Activated T-cell treated with anti-CD3 and anti-CD28 coated beads, Interleukin-2, amount 50 U/mL, for 72 hours (primary cell): ENCODE data around the gene IGFBP6. TPM values are rescaled to one million over a fixed set of nuclear protein-coding genes. Genes with fewer than 3 reads are reported as not detected.

Source experiments
- ATAC-seq, 2 donors: fragments of 150-1000 bp; cut with Tn5 transposase; replicated peaks in 1 of 2; 2 replicates each; pipeline ENCODE4 v1.10.0; 2021; ENCODE audit warnings: moderate library complexity in 2 of 2, mild to moderate bottlenecking in 1 of 2
- DNase-seq, 2 donors: peaks; one replicate each; pipeline ENCODE4 v3.0.0; 2021 to 2022; ENCODE audit warnings: mixed read lengths in 1 of 2
- H3K27ac Mint-ChIP-seq: one replicate; pipeline ENCODE4 v1.8.0; 2022; ENCODE audit warnings: mild to moderate bottlenecking, moderate library complexity, mixed read lengths
- H3K27me3 Mint-ChIP-seq: one replicate; pipeline ENCODE4 v1.8.0; 2022; ENCODE audit warnings: low read depth, mixed read lengths
- H3K36me3 Mint-ChIP-seq, 2 donors: one replicate each; pipeline ENCODE4 v1.8.0; 2022; ENCODE audit warnings: mixed read lengths in 2 of 2, mild to moderate bottlenecking in 1 of 2; ENCODE audit not compliant: insufficient read depth in 2 of 2
- H3K4me1 Mint-ChIP-seq: one replicate; pipeline ENCODE4 v1.8.0; 2022; ENCODE audit warnings: low read depth, mixed read lengths
- H3K4me3 Mint-ChIP-seq, 2 donors: one replicate each; pipeline ENCODE4 v1.8.0; 2022; ENCODE audit warnings: mild to moderate bottlenecking in 2 of 2, mixed read lengths in 2 of 2, moderate library complexity in 2 of 2
- H3K9me3 Mint-ChIP-seq, 2 donors: one replicate each; pipeline ENCODE4 v1.8.0; 2022; ENCODE audit warnings: mixed read lengths in 2 of 2
- total RNA-seq, 2 donors: library from RNA; stranded (reverse); gene quantifications; one replicate each; pipeline ENCODE4 v1.2.3, GENCODE V29; 2022

IGFBP6 gene
- total RNA-seq, 2 donors from 2014 or later = 5.7 to 9.2 TPM

DNA sequence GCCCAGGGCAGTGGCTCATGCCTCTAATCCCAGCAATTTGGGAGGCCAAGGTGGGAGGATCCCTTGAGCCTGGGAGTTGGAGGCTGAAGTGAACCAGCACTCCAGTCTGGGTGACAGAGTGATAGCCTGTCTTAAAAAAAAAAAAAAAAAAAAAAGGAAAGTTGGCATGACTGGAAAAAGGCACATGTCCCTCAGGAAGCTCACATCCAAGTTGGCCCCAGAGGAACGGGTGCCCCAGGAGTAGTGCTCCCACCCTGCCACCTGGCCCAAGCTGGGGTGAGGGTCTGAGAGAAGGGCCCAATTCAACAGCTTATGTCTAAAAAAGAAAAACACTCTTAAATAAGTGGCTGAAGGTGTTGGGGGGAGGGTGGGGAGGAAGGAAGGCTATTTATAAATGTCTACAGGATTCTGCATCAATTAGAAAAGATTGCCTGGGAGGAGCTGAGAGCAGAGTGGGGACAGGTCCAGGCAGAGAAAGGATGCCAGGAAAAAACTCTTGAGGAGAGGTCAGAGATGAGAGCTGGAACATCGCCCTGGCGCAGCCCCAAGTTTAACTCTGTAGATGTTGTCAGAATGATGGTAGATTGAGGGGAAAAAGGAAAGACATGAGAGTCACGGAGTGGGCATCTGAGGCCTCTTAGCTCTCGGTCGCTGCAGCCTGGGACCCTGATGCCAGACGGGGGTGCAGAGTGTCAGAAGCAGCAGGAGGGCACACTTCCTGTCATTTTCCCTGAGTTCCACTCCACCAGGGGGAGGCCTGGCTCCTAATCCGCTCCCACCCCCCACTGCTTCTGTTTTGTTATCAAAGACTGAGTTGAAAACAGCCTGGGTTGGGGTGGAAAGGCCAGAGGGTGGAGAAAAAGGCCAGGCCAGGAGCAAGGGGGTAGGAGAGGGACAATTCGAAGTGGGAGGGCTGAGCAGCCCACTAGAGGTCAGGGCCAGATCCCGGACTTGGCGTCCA is 25.6 kb upstream of the IGFBP6 start:
- Mint-ChIP-seq H3K36me3 (peaks cover 0 to 3% of the 10 kb centered on the region in 2 donors), H3K9me3 (no peaks in the 10 kb centered on the region), H3K27me3 (no peaks in the 10 kb centered on the region), H3K27ac (peak overlapping the region; percentile 18), H3K4me1 (peaks cover 19% of the 10 kb centered on the region), H3K4me3 (no peak overlapping the region)
- ATAC-seq (no peak), DNase-seq (no peak)

GRCh38 chr12:53073881-53074280 is 23.6 kb upstream of the IGFBP6 start:
- Mint-ChIP-seq H3K4me3 (no peak overlapping the region), H3K27me3 (no peaks in the 10 kb centered on the region), H3K9me3 (no peaks in the 10 kb centered on the region), H3K4me1 (peaks cover 33% of the 10 kb centered on the region), H3K27ac (no peak overlapping the region), H3K36me3 (peaks cover 2 to 4% of the 10 kb centered on the region in 2 donors)
- DNase-seq (no peak), ATAC-seq (no peak)

DNA sequence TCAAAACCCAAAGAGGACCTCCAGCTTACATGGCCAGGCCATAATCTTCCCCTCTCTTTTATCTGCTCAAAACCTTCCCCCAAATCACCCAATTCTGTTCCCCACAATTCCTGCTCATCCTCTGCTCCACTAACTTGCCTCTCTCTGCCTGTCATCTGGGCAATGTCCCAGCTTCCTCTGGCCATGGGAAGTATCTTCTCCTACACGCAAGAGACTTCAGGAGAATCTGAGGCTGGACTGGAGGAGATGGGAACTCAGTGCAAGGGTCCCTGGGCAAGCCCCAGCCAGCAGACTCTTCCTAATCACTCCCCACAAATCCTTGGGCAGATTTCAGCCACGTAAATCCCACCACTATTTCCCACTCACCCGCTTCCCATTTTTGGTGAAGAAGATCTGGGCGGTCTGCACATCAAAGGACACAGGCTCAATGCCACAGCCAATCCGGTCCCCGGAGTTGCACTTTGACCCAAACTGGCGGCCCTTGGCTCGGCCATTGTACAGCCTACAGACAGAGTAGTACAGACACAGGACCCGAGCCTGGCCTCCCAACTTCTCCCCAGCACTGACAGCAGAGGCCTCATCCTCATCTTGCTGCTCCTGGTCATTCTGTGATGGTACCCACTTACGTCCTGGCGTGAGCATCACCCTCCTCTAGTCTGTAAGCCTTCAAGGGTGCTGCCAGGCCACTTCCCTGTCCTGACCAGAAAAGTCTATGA is 23.0 kb upstream of the IGFBP6 start:
- H3K27me3 Mint-ChIP-seq = no peaks in the 10 kb centered on the region
- ATAC-seq (no peak), DNase-seq (no peak)
- no peak overlapping the region for H3K4me3 Mint-ChIP-seq
- peak overlapping the region; percentile 2 for H3K27ac Mint-ChIP-seq
- H3K4me1 Mint-ChIP-seq = peaks cover 33% of the 10 kb centered on the region
- H3K9me3 Mint-ChIP-seq = no peaks in the 10 kb centered on the region
- peaks cover 2 to 4% of the 10 kb centered on the region in 2 donors for H3K36me3 Mint-ChIP-seq

- no peak for ATAC-seq
Measured at GRCh38 chr12:53074999-53075370, 22.5 kb upstream of the IGFBP6 start.

GRCh38 chr12:53076461-53076860 is 21.0 kb upstream of the IGFBP6 start:
- Mint-ChIP-seq H3K4me1 (peaks cover 48% of the 10 kb centered on the region), H3K9me3 (no peaks in the 10 kb centered on the region), H3K27ac (peak overlapping the region; percentile 17), H3K36me3 (peaks cover 2 to 4% of the 10 kb centered on the region in 2 donors), H3K27me3 (no peaks in the 10 kb centered on the region), H3K4me3 (no peak overlapping the region)
- ATAC-seq = no peak
- no peak for DNase-seq

More at GRCh38 chr12:53074999-53075370, 22.5 kb upstream of the IGFBP6 start:
- no peak overlapping the region for H3K27ac Mint-ChIP-seq
- H3K27me3 Mint-ChIP-seq = no peaks in the 10 kb centered on the region
- H3K9me3 Mint-ChIP-seq = no peaks in the 10 kb centered on the region
- DNase-seq = no peak
- H3K4me3 Mint-ChIP-seq = no peak overlapping the region
- peaks cover 2 to 4% of the 10 kb centered on the region in 2 donors for H3K36me3 Mint-ChIP-seq
- H3K4me1 Mint-ChIP-seq = peaks cover 38% of the 10 kb centered on the region

- Mint-ChIP-seq H3K4me3 (peak overlapping the region in 1 of 2 donors; percentile 74), H3K27ac (no peak overlapping the region), H3K4me1 (peaks cover 44% of the 10 kb centered on the region), H3K27me3 (no peaks in the 10 kb centered on the region), H3K36me3 (peaks cover 2 to 4% of the 10 kb centered on the region in 2 donors), H3K9me3 (no peaks in the 10 kb centered on the region)
- DNase-seq = no peak
- no peak for ATAC-seq
Measured at GRCh38 chr12:53077030-53077429, 20.4 kb upstream of the IGFBP6 start.

- Mint-ChIP-seq H3K27me3 (no peaks in the 10 kb centered on the region), H3K4me3 (peak overlapping the region; percentile 74 to 92), H3K27ac (peak overlapping the region; percentile 75), H3K36me3 (peaks cover 1 to 2% of the 10 kb centered on the region in 2 donors), H3K4me1 (peaks cover 51% of the 10 kb centered on the region), H3K9me3 (no peaks in the 10 kb centered on the region)
- DNase-seq (no peak), ATAC-seq (peak; percentile 5 to 11)
Measured at GRCh38 chr12:53078425-53079225, 18.8 kb upstream of the IGFBP6 start.

DNA sequence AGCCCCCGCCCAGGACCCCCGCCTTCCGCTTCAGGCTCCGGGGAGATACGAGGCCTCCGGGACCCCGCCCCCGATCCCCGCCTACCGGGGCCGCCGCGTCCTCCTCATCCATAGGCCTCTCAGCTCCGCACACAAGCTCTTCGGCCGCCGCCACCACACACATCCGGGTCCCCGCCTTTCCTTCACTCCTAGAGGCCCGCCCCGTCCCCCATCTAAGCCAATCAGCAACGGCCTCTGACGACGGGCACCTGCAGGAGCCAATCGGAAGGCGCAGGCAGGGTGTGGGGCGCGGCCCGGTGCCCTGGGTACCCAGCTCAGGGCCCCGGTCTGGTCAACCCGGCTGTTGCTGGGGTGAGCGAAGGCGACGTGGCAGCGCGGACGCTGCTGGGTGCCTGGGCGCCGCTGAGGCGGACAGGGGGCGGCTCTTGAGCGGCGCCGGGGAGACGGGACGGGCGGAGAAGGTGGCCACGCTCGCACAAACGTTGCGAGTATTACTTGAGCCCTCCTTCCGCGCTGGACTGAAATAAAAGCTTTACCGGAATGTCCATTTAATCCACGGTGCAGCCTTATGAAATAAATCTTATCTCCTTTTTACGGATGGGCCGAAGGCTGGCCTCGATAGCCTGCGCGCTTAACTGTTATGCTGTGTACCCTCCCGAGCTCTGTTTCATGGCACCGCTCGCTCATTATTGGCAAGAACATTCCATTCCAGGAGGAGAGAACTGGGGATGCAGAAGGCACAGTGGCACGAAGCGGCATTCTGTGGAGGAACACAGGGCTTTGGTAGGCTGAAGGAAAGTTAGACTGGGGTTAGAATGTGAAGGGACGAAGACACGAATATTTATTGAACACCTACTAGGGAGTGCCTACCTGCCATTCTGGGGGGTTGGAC is 18.0 kb upstream of the IGFBP6 start, which contains the start of gene SPRYD3:
TSS of gene SPRYD3 (minus strand) at position 165 of the 892 bp plus-strand sequence. CDS start at position 108, 57 bp downstream.
- H3K27me3 Mint-ChIP-seq = no peaks in the 10 kb centered on the region
- peaks cover 1 to 2% of the 10 kb centered on the region in 2 donors for H3K36me3 Mint-ChIP-seq
- H3K9me3 Mint-ChIP-seq = no peaks in the 10 kb centered on the region
- DNase-seq = peak; percentile 98 to 99
- peaks cover 43% of the 10 kb centered on the region for H3K4me1 Mint-ChIP-seq
- H3K27ac Mint-ChIP-seq = peak within 1 kb of the TSS; percentile 75
- peak within 1 kb of the TSS; percentile 74 to 92 for H3K4me3 Mint-ChIP-seq
- peak; percentile 98 for ATAC-seq

DNA sequence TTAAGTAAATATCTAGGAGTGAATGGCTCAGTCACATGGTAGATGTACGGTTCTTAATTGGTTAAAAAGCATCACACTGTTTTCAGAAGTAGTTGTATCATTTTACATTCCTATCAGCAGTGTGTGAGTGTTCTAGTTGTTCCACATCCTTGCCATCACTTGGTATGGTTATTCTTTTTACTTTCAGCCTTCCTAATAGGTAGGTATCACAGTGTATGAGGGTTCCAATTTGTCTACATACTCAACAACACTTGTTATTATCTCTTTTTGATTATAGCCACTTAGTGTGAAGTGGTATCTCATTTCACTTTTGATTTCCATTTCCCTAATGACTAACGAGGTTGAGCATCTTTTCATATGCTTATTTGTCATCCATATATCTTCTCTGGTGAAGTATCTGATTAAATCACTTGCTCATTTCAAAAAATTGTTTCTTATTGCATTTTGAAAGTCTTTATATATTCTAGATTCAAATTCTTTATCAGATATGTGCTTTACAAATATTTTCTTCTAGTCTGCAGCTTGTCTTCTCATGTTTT is 14.8 kb upstream of the IGFBP6 start:
- Mint-ChIP-seq H3K27ac (peak overlapping the region; percentile 5), H3K9me3 (no peaks in the 10 kb centered on the region), H3K27me3 (peaks cover 7% of the 10 kb centered on the region), H3K4me1 (peaks cover 34% of the 10 kb centered on the region), H3K36me3 (no peaks in the 10 kb centered on the region), H3K4me3 (peak overlapping the region in 1 of 2 donors; percentile 4)
- DNase-seq = no peak
- no peak for ATAC-seq

- no peaks in the 10 kb centered on the region for H3K9me3 Mint-ChIP-seq
- DNase-seq (no peak), ATAC-seq (no peak)
- peaks cover 8% of the 10 kb centered on the region for H3K4me1 Mint-ChIP-seq
- H3K27me3 Mint-ChIP-seq = peaks cover 7% of the 10 kb centered on the region
- H3K27ac Mint-ChIP-seq = no peak overlapping the region
- no peak overlapping the region for H3K4me3 Mint-ChIP-seq
- no peaks in the 10 kb centered on the region for H3K36me3 Mint-ChIP-seq
Measured at GRCh38 chr12:53086361-53086760, 11.1 kb upstream of the IGFBP6 start.

DNA sequence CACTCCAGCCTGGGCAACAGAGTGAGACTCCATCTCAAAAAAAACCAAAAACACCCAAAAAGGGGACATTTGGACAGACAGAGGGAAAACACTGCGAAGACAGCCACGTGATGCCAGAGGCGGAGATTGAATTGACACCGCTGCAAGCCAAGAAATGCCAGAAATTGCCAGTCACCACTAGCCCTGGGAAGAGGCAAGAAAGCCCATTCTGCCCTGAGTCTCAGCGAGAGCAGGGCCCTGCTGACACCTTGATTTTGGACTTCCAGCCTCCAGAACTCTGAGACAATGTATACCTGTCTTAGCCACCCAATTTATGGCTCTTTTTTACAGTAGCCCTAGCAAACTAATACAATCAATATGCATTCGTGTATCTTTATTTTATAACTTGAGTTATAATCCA is 7.4 kb upstream of the IGFBP6 start:
- Mint-ChIP-seq H3K4me1 (peaks cover 12% of the 10 kb centered on the region), H3K36me3 (no peaks in the 10 kb centered on the region)

DNA sequence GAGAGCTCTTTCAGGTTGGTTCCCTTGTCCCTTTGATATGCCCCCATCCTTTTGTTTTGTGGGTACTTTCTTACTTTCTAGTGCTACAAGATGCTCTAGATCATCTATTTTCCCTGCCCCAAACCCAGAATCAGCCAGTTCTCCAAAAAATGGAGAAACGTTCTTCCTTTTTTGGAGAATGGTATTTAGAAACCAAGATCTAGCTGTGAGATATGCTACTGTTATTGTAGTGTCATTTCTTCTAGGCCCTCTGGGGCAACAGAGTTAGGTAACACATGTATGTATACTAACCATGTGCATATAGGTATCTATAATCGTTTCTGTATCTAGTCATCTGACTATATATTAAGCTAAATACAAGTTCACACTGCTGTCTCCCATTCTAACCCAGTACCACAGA is 6.9 kb upstream of the IGFBP6 start:
- H3K4me3 Mint-ChIP-seq = no peak overlapping the region
- no peaks in the 10 kb centered on the region for H3K9me3 Mint-ChIP-seq
- H3K27me3 Mint-ChIP-seq = peaks cover 7% of the 10 kb centered on the region
- no peak overlapping the region for H3K27ac Mint-ChIP-seq
- peaks cover 12% of the 10 kb centered on the region for H3K4me1 Mint-ChIP-seq
- DNase-seq (no peak), ATAC-seq (no peak)
- H3K36me3 Mint-ChIP-seq = no peaks in the 10 kb centered on the region

More for the DNA sequence above, 7.4 kb upstream of the IGFBP6 start:
- no peaks in the 10 kb centered on the region for H3K9me3 Mint-ChIP-seq
- no peak overlapping the region for H3K27ac Mint-ChIP-seq
- H3K4me3 Mint-ChIP-seq = no peak overlapping the region
- no peak for DNase-seq
- H3K27me3 Mint-ChIP-seq = peaks cover 7% of the 10 kb centered on the region
- no peak for ATAC-seq
